GM18519 (cell line): Measurements from ENCODE around the gene FSTL4.
"Not testable (repeated sequence)": the region's sequence is repeated elsewhere in the genome, so short reads cannot be mapped to it uniquely, and the experiment has no call there.

Source experiments
- ATAC-seq: cut with Tn5 transposase; IDR thresholded peaks from one replicate; pipeline ENCODE4 v1.9.1; 2021; ENCODE audit warnings: mild to moderate bottlenecking, moderate library complexity; ENCODE audit not compliant: unreplicated experiment, low FRiP score

The FSTL4 gene

DNA sequence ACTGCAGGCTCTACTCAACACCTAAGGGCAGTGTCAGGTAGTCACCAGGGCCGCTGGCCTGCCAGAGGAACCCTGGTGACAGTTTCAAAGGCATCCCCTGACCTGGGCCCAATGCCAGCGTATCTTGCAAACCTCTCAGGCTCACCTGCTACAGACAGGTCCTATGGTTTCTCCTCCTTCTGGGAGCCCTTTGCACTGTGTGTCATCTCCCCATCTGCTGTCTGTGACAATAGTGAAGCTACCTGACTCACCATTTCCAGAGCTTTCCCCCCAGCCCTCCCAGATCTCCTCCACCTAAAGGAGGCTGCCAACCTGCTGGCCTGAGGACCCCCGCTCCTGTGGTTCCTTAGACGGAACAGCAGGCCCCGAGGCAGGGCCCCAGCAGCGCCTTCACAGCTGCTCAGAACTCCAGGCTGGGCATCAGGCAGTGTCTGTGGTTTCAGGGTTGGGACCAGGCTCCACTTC is 203.1 kb downstream of the FSTL4 start:
- ATAC-seq = no peak

DNA sequence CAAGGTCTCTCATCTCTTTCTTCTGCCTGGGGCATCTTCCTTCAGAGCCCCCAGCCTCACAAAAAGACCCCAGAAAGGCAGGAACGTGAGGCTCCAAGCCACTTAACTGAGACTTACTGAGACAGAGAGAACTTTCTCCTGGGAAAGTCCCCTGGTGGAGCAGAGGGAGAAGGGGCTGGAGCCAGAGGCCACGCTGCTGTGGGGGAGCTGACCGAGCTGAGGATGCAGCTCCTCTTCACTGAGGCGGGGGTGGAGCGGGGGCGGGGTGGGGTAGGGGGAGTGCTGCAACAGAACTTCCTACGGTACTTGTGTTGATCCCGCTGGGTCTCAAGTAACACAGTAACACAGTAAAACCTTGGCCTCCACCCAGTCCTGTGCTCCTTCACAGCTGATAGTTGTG is 204.0 kb downstream of the FSTL4 start:
- no peak for ATAC-seq

GRCh38 chr5:133406977-133407632 is 205.2 kb downstream of the FSTL4 start:
- ATAC-seq = no peak

GRCh38 chr5:133406208-133406976 is 205.9 kb downstream of the FSTL4 start:
- ATAC-seq = no peak

- ATAC-seq = no peak
Observed at GRCh38 chr5:133405275-133406034, 206.9 kb downstream of the FSTL4 start.

- ATAC-seq = no peak
Observed at GRCh38 chr5:133404724-133405123, 207.6 kb downstream of the FSTL4 start.

DNA sequence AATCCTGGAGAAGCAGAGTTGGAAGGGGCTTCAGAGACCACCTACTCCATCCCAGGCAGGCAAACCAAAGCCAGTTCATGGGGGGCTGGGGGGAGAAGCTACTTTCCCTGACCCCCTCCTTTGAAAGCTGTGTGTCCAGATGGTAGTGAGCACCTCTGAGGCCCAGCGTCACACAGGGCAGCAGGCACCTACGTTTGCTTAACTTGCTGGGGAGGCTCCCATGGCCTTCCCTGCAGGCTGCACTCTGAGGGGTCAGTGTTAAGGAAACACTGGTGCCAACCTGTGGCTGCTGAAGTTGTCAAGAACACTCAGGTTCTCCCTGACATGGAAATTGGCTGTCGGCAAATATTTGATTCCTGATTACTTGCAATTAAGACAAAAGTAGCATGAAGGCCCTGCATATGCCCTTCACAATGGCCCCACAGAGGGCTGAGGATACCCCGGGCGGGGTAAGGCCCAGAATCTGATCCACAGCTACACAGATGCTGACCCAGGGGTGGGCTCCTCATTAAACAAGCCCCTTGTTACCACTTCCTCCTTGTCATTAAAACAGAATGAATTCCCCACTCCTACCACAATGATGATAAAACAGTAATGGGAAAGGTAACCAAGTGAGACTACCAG is 208.5 kb downstream of the FSTL4 start:
- no peak for ATAC-seq

DNA sequence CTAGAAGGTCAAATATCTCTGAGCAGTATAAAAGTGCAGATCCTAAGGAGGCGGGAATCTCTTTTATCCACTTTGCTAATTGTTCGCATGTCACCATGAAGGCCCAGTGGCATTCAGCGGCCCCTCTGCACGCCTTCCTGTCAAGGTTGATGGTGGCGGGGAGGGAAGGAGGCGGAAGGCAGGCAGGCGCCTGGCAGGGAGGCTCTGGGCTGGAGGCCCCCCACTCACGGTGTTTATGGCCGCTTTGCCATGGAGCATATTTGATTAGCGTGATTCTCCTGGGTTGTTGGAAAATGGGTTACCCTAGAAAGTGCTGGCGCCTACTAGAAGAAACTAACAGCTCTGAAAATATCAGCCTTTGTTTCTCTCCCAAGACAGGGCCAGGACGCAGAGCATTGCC is 209.6 kb downstream of the FSTL4 start:
- no peak for ATAC-seq

GRCh38 chr5:133401731-133402347 is 210.5 kb downstream of the FSTL4 start:
- ATAC-seq = no peak

GRCh38 chr5:133400831-133401351 is 211.4 kb downstream of the FSTL4 start:
- no peak for ATAC-seq

- ATAC-seq = no peak
Observed at GRCh38 chr5:133400120-133400519, 212.2 kb downstream of the FSTL4 start.

- no peak for ATAC-seq
Observed at GRCh38 chr5:133399247-133399891, 213.0 kb downstream of the FSTL4 start.

DNA sequence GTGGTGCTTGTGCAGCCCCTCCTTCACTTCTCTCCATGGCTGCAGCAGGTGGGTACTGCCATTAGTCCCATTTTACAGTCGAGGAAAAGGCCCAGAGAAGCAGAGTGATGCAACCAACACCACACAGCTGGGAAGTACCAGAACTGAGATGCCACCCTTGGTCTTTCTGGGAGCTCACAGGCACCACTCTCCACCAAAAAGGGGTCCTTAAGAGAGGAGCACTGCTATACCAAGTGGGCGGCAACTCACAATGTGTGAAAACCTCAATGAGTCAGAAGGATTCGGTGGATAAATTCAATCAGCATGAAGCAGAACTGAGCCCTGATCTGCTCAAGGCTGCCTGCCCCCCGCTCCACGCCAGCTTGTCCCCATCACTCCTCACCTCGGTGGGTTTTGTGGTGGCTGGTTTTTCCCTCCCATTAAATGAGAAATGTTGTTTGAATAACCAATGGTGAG is 213.7 kb downstream of the FSTL4 start:
- ATAC-seq = no peak

GRCh38 chr5:133397990-133398645 is 214.2 kb downstream of the FSTL4 start:
- no peak for ATAC-seq

DNA sequence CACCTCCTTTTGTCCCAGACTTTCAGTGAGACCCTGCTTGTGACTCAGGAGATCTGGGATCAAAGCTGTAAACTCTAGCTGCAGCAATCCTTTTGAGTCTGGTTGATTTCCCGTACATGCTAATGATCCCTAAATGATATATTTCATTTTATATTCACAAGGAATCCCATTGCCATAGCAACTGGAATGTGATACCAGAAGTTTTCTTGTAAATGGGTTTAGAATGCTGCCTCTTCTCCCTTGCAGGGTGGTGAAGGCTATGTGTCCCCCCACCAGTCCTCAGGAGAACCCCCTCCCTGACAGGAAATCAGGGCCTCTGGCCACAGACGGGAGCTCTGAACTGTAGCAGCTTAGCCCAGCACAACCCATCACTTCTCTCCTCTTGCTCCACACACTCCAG is 215.0 kb downstream of the FSTL4 start:
- ATAC-seq = no peak

DNA sequence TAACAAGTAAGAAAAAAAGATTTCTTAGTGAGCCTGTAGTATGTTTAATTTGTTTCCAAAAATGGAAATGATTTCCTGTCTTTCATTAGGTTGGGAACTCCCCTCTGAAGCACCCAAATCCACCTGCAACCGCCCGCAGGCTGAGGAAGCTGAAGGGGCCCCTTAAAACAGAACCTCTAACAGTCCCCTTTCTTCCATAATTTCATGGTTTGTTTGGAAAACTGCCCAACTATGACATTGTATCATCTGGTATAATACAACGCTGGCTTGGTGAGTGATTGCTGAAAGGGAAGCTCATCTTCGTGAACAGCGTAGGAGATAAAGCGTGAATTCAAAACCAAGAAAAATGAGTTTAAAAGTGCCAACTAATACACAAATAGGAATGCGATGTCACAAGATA is 215.5 kb downstream of the FSTL4 start:
- no peak for ATAC-seq

- no peak for ATAC-seq
Observed at GRCh38 chr5:133396187-133396741, 216.1 kb downstream of the FSTL4 start.

- not testable (repeated sequence) for ATAC-seq
Observed at GRCh38 chr5:133395207-133395606, 217.1 kb downstream of the FSTL4 start.

GRCh38 chr5:133394477-133394817 is 217.9 kb downstream of the FSTL4 start:
- ATAC-seq = not testable (repeated sequence)
